NCI-H2029 treated with DMSO at 0.1 percent for 48 hours (cell line): ENCODE results near the gene ABCA13.
"Not testable (repeated sequence)": the region's sequence is repeated elsewhere in the genome, so short reads cannot be mapped to it uniquely, and the experiment has no call there.

Source experiments
- DNase-seq: peaks from one replicate; lab custom pipeline; 2025; lab: John Stamatoyannopoulos, UW

ABCA13 gene

DNA sequence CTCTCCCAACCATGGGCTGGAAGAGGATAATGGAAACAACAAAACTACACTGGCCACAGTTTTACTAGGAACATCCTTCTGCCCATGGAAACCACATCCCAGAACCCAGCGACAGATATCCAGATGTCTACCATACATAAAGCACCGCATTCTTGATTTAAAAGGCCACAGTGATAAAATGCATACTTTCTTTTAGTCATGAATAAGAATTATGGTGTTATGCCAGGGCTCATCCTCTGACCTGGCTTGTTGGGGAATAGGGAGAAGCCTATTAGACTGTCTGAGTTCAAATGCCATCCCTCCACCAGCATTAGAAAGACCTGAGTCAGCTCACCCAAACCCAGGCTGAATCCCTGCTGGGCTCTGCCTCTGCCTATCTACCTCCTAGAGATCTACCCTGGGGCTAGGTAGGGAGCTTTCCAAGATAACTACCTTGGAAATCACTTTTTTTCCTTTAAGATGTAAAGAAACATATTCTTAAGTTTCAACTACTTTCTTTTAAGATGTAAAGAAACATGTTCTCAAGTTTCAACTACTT is 5.2 kb downstream of the ABCA13 start:
- DNase-seq = no peak

DNA sequence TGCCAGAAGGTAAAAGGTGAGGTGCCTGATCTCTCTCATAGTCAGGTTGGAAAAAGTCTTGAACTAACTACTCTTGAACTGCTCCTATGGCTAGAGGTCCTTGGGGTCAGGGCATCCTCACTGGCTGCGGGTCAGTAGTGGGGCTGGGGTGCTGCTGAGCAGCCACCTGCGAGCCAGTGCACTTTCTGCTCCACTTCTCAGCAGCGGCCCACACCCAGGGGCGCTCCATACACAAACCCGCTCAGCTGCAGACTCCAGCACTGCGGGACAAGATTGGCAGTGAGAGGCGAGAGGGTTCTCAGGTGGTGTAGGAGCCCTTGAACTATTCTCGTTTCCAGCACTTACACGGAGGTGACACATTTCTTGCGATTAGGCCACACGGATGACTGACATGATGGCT is 6.0 kb downstream of the ABCA13 start:
- DNase-seq = no peak

DNA sequence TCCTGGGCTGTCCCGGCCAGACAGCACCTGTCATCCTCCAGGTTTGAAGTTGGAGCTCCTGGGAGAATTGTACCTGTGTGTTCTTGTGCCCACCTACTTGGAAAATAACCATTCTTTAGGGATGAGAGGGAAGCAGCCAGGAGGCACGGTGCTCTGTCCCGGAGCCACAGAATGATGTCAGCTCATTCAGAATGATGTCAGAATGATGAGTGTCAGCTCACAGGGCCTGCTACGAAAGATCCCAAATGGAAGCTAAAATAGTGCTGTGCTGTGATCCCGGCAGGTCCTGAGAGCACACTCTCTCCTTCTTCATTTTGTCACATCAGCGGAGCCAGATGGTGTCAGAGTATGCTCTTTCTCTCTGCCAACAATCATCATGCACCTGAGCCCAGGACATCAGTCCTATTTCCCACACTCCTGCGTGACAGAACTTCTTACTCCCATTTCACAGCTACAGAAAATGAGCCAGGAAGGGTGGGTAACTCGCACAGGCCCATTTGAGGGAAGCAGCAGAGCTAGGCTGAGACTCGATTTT is 8.3 kb downstream of the ABCA13 start:
- DNase-seq = no peak

- DNase-seq = no peak
Measured at GRCh38 chr7:48180981-48181380, 9.7 kb downstream of the ABCA13 start.

DNA sequence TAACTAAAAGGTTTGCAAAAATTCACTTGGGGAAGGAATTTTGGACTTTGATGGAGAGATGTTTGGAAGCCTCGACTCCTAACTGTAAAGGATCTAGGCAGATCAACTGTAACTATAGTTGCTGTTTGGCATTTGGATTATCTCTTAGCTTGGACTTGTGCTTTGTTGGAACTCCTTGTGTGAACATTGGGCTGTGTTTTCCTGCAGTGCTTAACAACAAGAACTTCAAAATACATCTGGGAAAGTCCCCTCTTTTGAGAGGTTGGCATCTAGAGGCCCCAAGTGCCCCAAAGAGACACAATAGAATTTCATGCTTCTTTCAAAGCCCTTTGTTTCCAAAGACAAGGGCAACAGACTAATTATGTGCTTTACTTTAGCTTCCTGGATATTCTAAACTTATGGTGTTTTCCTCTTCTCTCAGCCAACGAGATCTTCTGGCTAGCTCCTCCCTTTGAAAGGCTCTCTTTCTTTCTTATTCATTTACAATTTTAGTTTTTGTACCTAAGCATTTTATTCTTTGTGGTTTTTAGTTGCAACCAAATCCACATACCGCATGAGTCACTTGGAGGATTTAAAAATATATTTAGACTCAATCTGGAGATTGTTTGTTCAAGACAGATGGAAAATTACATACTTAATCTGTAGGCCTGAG is 11.6 kb downstream of the ABCA13 start:
- DNase-seq = no peak

- no peak for DNase-seq
Measured at GRCh38 chr7:48183370-48183743, 12.1 kb downstream of the ABCA13 start.

DNA sequence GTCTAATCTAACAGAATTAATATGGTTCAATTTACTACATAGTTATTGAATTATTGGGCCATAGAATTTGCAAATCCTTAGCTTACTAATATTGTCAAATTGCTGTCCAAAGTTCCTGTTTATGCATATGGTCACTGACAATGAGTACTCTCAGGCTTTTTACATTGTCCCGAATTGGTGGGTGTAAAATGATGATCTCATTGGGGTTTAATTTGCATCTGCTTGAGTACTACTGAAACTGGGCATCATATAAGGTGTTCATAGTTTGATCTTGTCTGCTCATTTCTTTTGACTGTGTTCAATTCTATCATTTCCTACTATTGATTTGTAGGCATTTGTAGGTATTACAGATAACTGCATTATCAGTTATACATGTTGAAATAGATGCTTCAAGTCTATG is 12.7 kb downstream of the ABCA13 start:
- no peak for DNase-seq

DNA sequence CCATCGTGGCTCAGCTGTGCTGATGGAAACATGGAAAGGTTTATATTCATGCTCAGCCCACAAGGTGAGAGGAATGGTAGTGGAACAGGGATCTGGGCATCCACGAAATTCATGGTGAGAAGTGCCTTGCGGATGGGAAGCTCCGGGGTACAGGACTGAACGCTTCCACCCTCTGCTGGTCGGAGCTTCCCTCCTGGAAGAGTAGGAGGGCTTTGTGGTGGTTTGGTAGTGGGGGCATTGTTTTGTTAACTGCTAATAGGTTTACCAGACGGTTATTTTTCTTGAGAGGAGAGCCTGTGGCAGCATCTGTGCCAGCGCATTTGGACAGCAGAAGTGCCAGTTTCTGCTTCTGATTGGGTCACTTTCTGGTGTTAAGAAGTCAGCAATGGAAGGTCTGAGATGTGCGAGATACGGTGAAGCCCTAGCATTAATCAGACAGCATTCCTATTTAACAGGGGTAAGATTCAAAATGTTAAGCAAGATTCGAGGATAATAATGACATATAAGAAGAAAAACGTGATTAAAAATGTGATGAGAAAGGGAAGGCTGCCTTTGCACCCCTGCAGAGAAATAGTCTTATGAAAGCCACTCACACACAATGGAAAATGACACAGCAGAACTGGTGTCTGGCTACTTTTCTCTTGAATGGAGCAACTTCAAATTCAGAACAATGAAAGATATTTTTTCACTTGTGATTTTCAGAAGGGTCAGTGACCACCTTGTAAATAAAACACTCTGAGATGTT is 17.7 kb downstream of the ABCA13 start:
- DNase-seq = no peak

- DNase-seq = no peak
Measured at GRCh38 chr7:48192996-48193395, 21.7 kb downstream of the ABCA13 start.

DNA sequence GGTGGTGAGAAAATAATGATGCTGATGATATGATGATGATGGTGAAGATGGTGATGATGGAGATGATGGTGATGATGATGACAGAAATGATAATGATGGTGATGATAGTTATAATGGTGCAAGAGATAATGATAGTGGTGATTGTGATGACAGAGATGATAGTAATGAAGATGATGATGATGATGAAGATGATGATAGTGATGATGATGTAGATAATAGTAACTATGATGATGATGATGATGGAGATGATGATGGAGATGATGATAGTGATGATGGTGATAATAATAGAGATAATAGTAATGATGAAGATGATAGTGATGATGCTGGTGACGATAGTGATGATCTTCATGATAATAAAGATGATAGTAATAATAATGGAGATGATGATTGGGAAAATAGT is 22.2 kb downstream of the ABCA13 start:
- DNase-seq = no peak

GRCh38 chr7:48200946-48201589 is 29.8 kb downstream of the ABCA13 start:
- not testable (repeated sequence) for DNase-seq

DNA sequence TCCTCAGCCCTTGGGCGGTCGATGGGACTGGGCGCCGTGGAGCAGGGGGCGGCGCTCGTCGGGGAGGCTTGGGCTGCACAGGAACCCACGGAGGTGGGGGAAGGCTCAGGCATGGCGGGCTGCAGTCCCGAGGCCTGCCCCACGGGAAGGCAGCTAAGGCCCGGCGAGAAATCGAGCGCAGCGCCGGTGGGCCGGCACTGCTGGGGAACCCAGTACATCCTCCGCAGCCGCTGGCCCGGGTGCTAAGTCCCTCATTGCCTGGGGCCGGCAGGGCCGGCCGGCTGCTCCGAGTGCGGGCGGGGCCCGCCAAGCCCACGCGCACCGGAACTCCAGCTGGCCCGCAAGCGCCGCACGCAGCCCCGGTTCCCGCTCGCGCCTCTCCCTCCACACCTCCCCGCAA is 31.7 kb downstream of the ABCA13 start:
- DNase-seq = not testable (repeated sequence)

DNA sequence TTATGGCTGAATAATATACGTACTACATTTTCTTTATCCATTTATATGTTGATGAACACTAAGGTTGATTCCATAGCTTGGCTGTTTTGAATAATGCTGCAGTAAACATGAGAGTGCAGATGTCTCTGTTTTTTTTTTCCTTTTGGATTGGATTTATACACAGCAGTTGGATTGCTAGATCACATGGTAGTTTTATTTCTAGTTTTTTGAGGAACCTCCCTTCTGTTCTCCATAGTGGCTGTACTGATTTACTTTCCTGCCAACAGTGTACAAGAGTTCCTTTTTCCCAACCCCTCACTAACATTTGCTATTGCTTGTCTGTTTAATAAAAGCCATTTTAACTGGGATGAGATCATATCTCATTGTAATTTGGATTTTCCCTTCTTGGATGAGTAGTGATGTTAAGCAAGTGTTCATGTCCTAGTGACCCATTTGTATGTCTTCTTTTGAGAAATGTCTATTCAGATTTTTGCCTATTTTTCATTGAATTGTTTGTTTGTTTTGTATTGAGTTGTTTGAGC is 36.0 kb downstream of the ABCA13 start:
- DNase-seq = no peak

DNA sequence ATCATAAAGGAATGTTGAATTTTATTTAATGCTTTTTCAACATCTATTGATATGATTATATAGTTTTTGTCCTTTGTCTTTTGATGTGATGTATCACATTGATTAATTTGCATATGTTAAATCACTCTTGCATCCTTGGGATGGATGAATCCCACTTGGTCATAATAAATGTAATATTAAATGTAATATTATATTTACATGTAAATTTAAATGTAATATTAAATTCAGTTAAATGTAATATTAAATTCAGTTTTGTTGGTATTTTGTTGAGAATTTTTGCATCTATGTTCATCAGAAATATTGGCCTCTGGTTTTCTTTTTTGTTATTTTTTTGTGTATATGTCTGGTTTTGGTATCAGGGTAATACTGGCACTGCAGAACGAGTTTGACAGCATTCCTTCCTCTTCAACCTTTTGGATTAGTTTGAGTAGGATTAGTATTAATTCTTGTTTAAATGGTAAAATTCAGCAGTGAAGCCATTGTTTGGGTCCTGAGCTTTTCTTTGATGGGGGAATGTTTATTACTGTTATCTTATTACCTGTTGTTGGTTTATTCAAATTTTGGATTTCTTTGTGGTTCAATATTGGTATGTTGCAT is 37.8 kb downstream of the ABCA13 start:
- DNase-seq = no peak

GRCh38 chr7:48213226-48213625 is 42.0 kb downstream of the ABCA13 start:
- DNase-seq = no peak

DNA sequence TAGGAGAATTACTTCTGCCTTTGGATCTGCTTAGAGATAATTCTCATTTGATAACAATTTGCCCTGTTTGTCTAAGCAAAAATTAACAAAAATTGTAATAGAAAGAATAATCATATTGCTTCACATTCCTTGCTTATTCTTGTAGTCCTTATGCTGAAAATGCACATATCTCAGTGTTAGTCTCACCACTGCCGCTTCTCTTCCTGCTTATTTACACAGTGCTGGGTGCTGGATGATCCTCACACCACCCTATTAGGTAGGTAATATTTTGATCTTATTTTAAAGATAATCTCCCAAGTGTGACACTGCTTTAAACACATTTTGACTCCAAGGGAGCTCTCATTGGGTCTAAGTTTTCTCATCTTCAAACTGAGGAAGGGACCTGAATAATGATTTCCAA is 46.0 kb downstream of the ABCA13 start:
- no peak for DNase-seq

DNA sequence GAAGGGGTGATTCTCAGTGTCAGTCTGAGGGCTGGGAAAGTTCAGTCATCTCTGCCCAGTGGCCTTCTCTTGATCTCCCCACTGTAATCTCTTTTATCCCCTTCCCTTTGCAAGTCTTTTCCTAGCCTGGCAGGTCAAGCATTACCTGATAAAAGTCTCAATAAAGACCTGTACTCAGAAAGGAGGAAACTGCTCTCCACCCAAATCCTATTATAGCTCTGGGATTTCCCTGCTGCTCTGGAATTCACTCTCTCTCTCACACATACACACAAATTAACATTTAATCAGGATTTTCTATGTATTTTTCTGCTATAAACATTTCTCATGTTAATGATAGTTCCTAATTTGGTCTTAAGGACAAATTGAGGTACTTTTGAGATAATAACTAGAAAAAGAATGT is 46.5 kb downstream of the ABCA13 start:
- no peak for DNase-seq

- no peak for DNase-seq
Measured at GRCh38 chr7:48224042-48224441, 52.8 kb downstream of the ABCA13 start.

- DNase-seq = no peak
Measured at GRCh38 chr7:48225101-48225500, 53.8 kb downstream of the ABCA13 start.

DNA sequence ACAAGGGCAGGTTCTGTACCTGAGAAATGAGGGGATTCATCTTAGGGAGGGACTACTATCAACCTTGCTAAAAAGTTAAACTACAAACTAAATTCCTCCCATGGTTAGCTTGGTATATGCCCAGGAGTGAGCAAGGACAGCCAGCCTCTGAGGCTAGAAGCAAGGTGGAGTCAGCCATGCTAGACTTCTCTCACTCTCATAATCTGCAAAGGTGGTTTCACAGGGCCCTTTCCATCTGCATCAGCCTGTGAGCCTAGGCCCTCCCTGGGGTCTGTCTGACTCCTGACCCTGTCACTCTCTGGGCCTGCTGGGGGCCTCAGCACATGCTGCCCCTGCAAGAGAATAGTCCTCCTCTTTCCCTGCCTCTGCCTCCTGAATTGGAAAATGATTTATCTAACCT is 66.1 kb downstream of the ABCA13 start:
- no peak for DNase-seq

- DNase-seq = no peak
Measured at GRCh38 chr7:48242846-48243245, 71.6 kb downstream of the ABCA13 start.

GRCh38 chr7:48244864-48245271 is 73.6 kb downstream of the ABCA13 start:
- DNase-seq = no peak
